Measurements from ENCODE around the gene SH3BP1. TPM values are rescaled to one million over a fixed set of nuclear protein-coding genes. Genes with fewer than 3 reads are reported as not detected.

Gene SH3BP1
- total and polyA plus RNA-seq, 2 of the 13 experiments (the other 11 are each of a cell fraction or from before 2014, with no cell fraction given), result 8.4 to 18.5 TPM

GRCh38 chr22:37705205-37705604 lies 65.7 kb downstream of the SH3BP1 start:
- ATAC-seq (no peak), FAIRE-seq (no peak), DNase-seq (ENCODE audit: low spot score) (no peak)
- no peak overlapping the region for H3K27ac ChIP-seq (ENCODE audit: extremely low read length, insufficient read depth, low read length)
- H3K27me3 ChIP-seq (ENCODE audit: control insufficient read depth in 1 of 2, insufficient read depth in 2 of 2, low read length in 2 of 2), result no peaks in the 10 kb centered on the region
- no peaks in the 10 kb centered on the region for H3K9me3 ChIP-seq (ENCODE audit: low read length)
- BruUV-seq (replicated peaks), result no TSS peak
- in situ Hi-C loops (cut with HindIII; ENCODE audit: extremely low pct_ligation_motif_present, low pct_unique_long_range_greater_than_20kb) (no loop called here), intact Hi-C loops (cut with micrococcal nuclease; ENCODE audit: unreplicated experiment) (no loop called here)
- H3K79me2 ChIP-seq (ENCODE audit: insufficient read depth, low read length), result no peaks in the 10 kb centered on the region
- H3K36me3 ChIP-seq (replicated peaks in 1 of 2; ENCODE audit: control insufficient read depth in 1 of 2, insufficient read depth in 2 of 2, low read length in 2 of 2), result peaks cover 0 to 2% of the 10 kb centered on the region in 2 experiments; a peak in 1 of 5 replicates
- 93% methylated on average over 3 of the region's 3 CpGs for WGBS (ENCODE audit: low lambda C conversion rate)
- H4K20me1 ChIP-seq (ENCODE audit: insufficient read depth, low read length), result no peaks in the 10 kb centered on the region
- no peaks in the 10 kb centered on the region for H3K4me1 ChIP-seq (ENCODE audit: insufficient read depth, low read length)
- H3K4me3 ChIP-seq (replicated peaks in 1 of 3; ENCODE audit: insufficient read depth in 1 of 3, low read depth in 2 of 3, low read length in 3 of 3), result no peak overlapping the region
- no peak overlapping the region for H3K9ac ChIP-seq (ENCODE audit: insufficient read depth, low read depth, low read length)
- CTCF ChIA-PET (ENCODE audit: low intra/inter-chr PET ratio, low total read pairs), result no interaction called here
- H3K4me2 ChIP-seq (ENCODE audit: low read depth, low read length), result no peak overlapping the region
- H2AFZ ChIP-seq (ENCODE audit: low read length), result no peak overlapping the region
- POLR2A ChIA-PET, result no interaction called here
- TF ChIP-seq ZNF788 (CRISPR knock-in tag; IDR thresholded peaks at IDR 0.05; ENCODE audit: borderline replicate concordance), result no peak
- no peak for TF ChIP-seq NFYB (CRISPR knock-in tag; IDR thresholded peaks at IDR 0.05)
- no peak for TF ChIP-seq ATM (IDR thresholded peaks at IDR 0.05; ENCODE audit: borderline replicate concordance)
- TF ChIP-seq HBP1 (CRISPR knock-in tag; IDR thresholded peaks at IDR 0.05; ENCODE audit: low read depth), result no peak
- TF ChIP-seq, protein P1, sequence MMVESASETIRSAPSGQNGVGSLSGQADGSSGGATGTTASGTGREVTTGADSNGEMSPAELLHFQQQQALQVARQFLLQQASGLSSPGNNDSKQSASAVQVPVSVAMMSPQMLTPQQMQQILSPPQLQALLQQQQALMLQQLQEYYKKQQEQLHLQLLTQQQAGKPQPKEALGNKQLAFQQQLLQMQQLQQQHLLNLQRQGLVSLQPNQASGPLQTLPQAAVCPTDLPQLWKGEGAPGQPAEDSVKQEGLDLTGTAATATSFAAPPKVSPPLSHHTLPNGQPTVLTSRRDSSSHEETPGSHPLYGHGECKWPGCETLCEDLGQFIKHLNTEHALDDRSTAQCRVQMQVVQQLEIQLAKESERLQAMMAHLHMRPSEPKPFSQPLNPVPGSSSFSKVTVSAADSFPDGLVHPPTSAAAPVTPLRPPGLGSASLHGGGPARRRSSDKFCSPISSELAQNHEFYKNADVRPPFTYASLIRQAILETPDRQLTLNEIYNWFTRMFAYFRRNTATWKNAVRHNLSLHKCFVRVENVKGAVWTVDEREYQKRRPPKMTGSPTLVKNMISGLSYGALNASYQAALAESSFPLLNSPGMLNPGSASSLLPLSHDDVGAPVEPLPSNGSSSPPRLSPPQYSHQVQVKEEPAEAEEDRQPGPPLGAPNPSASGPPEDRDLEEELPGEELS (CRISPR knock-in tag; IDR thresholded peaks at IDR 0.05), result no peak
- no peak for TF ChIP-seq HIC2 (CRISPR knock-in tag; IDR thresholded peaks at IDR 0.05; ENCODE audit: low read depth)
- no peak for TF ChIP-seq ZSCAN22 (CRISPR knock-in tag; IDR thresholded peaks at IDR 0.05)
- TF ChIP-seq ZBTB7B (CRISPR knock-in tag; IDR thresholded peaks at IDR 0.05), result no peak
- TF ChIP-seq ZNF142 (CRISPR knock-in tag; IDR thresholded peaks at IDR 0.05), result no peak
- TF ChIP-seq KLF13 (CRISPR knock-in tag; IDR thresholded peaks at IDR 0.05), result no peak
- TF ChIP-seq THAP8 (CRISPR knock-in tag; IDR thresholded peaks at IDR 0.05; ENCODE audit: borderline replicate concordance), result no peak
- no peak for TF ChIP-seq SCMH1 (CRISPR knock-in tag; IDR thresholded peaks at IDR 0.05; ENCODE audit: borderline replicate concordance)
- TF ChIP-seq, protein P2, sequence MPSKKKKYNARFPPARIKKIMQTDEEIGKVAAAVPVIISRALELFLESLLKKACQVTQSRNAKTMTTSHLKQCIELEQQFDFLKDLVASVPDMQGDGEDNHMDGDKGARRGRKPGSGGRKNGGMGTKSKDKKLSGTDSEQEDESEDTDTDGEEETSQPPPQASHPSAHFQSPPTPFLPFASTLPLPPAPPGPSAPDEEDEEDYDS (CRISPR knock-in tag; IDR thresholded peaks at IDR 0.05), result no peak

All from HepG2 (cell line).